ENCODE results near the gene TBC1D22A.

- TF ChIP-seq, protein P1, sequence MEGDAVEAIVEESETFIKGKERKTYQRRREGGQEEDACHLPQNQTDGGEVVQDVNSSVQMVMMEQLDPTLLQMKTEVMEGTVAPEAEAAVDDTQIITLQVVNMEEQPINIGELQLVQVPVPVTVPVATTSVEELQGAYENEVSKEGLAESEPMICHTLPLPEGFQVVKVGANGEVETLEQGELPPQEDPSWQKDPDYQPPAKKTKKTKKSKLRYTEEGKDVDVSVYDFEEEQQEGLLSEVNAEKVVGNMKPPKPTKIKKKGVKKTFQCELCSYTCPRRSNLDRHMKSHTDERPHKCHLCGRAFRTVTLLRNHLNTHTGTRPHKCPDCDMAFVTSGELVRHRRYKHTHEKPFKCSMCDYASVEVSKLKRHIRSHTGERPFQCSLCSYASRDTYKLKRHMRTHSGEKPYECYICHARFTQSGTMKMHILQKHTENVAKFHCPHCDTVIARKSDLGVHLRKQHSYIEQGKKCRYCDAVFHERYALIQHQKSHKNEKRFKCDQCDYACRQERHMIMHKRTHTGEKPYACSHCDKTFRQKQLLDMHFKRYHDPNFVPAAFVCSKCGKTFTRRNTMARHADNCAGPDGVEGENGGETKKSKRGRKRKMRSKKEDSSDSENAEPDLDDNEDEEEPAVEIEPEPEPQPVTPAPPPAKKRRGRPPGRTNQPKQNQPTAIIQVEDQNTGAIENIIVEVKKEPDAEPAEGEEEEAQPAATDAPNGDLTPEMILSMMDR (IDR thresholded peaks at IDR 0.05 in 4 of 5, conservative IDR thresholded peaks at IDR 0.05 in 1 of 5) = no peak
- no peak for TF ChIP-seq POLR2A (IDR thresholded peaks at IDR 0.05)
Observed at GRCh38 chr22:47098554-47098953, 336.1 kb downstream of the TBC1D22A start.

Data from gastrocnemius medialis (tissue), 4 donors.